Mesendoderm (in vitro differentiated cells): ENCODE results near the gene PHF19.
A peak's percentile ranks its signal among the peaks of the same experiment; 100 is the strongest.

Experiments used
- DNase-seq: peaks from one replicate; pipeline ENCODE4 v3.0.0; 2013
- H2AK5ac ChIP-seq: 2 replicates; pipeline ENCODE4 v1.6.1; 2013; ENCODE audit warnings: low read length, inconsistent platforms
- H2BK120ac ChIP-seq: 2 replicates; pipeline ENCODE4 v1.6.1; 2013; ENCODE audit warnings: low read depth, mild to moderate bottlenecking, low read length, moderate library complexity, mixed read lengths
- H2BK15ac ChIP-seq: replicated peaks from 2 replicates; pipeline ENCODE4 v1.6.1; 2013; ENCODE audit warnings: low read depth, mild to moderate bottlenecking, moderate library complexity
- H2BK5ac ChIP-seq: 2 replicates; pipeline ENCODE4 v1.6.1; 2013; ENCODE audit warnings: low read length, inconsistent platforms
- H3K18ac ChIP-seq: 2 replicates; pipeline ENCODE4 v1.6.1; 2013; ENCODE audit warnings: mild to moderate bottlenecking, low read length, mixed read lengths
- H3K23ac ChIP-seq: one replicate; pipeline ENCODE4 v1.6.1; 2013; ENCODE audit warnings: low read length
- H3K27ac ChIP-seq: 2 replicates; pipeline ENCODE4 v1.5.1; 2013; ENCODE audit warnings: low read depth, mild to moderate bottlenecking, inconsistent platforms, low read length, moderate library complexity
- H3K27me3 ChIP-seq: 2 replicates; pipeline ENCODE4 v1.6.1; 2013; ENCODE audit warnings: low read length, control low read depth, mild to moderate bottlenecking, inconsistent platforms; ENCODE audit not compliant: insufficient read depth, poor library complexity
- H3K36me3 ChIP-seq: 2 replicates; pipeline ENCODE4 v1.6.1; 2013; ENCODE audit warnings: low read length, inconsistent platforms; ENCODE audit not compliant: control insufficient read depth, insufficient read depth
- H3K4ac ChIP-seq: one replicate; pipeline ENCODE4 v1.6.1; 2013; ENCODE audit warnings: low read depth, mild to moderate bottlenecking, low read length, moderate library complexity
- H3K4me1 ChIP-seq: 2 replicates; pipeline ENCODE4 v1.6.1; 2013; ENCODE audit warnings: low read depth, low read length, inconsistent platforms; ENCODE audit not compliant: control insufficient read depth
- H3K4me2 ChIP-seq: 2 replicates; pipeline ENCODE4 v1.6.1; 2013; ENCODE audit warnings: low read length
- H3K4me3 ChIP-seq: 2 replicates; pipeline ENCODE4 v1.5.1; 2013; ENCODE audit warnings: mild to moderate bottlenecking, low read length
- H3K56ac ChIP-seq: one replicate; pipeline ENCODE4 v1.6.1; 2013; ENCODE audit warnings: low read length
- H3K79me1 ChIP-seq: 2 replicates; pipeline ENCODE4 v1.6.1; 2013; ENCODE audit warnings: low read length, inconsistent platforms
- H3K79me2 ChIP-seq: 2 replicates; pipeline ENCODE4 v1.6.1; 2013; ENCODE audit warnings: mild to moderate bottlenecking, low read length; ENCODE audit not compliant: control insufficient read depth, insufficient read depth
- H3K9ac ChIP-seq: 2 replicates; pipeline ENCODE4 v1.6.1; 2013; ENCODE audit warnings: low read length, inconsistent platforms
- H4K5ac ChIP-seq: one replicate; pipeline ENCODE4 v1.6.1; 2013; ENCODE audit warnings: low read length
- H4K8ac ChIP-seq: one replicate; pipeline ENCODE4 v1.6.1; 2013; ENCODE audit warnings: low read depth, mild to moderate bottlenecking, control low read depth, low read length, moderate library complexity
- WGBS: extraction: QIAGEN DNeasy Blood & Tissue Kit; methylation state at CpG from one replicate; pipeline ENCODE4 v1.1.7; 2013; ENCODE audit warnings: low lambda C conversion rate, missing lambda C conversion rate; ENCODE audit not compliant: insufficient coverage; ENCODE audit errors: extremely low coverage; 5-methylcytosine and 5-hydroxymethylcytosine counted together

The PHF19 gene

GRCh38 chr9:120909904-120910303 lies 32.9 kb upstream of the PHF19 start:
- Histone ChIP-seq H4K5ac (no peak overlapping the region), H4K8ac (no peak overlapping the region), H3K4me1 (no peaks in the 10 kb centered on the region), H2BK120ac (no peak overlapping the region), H3K18ac (no peak overlapping the region), H3K4me2 (no peak overlapping the region), H3K27ac (no peak overlapping the region), H3K9ac (no peak overlapping the region), H3K79me2 (no peaks in the 10 kb centered on the region), H3K4me3 (no peak overlapping the region), H3K27me3 (no peaks in the 10 kb centered on the region), H3K4ac (no peak overlapping the region), H3K36me3 (no peaks in the 10 kb centered on the region), H2BK15ac (no peak overlapping the region), H3K23ac (no peak overlapping the region), H2AK5ac (no peak overlapping the region), H3K79me1 (no peaks in the 10 kb centered on the region), H3K56ac (no peak overlapping the region), H2BK5ac (no peak overlapping the region)
- no CpG with 5 or more reads among the region's 5 CpGs for WGBS
- no peak for DNase-seq

- Histone ChIP-seq H3K9ac (no peak overlapping the region), H3K79me2 (no peaks in the 10 kb centered on the region), H3K4me1 (no peaks in the 10 kb centered on the region), H3K23ac (no peak overlapping the region), H4K5ac (no peak overlapping the region), H3K36me3 (no peaks in the 10 kb centered on the region), H3K4me3 (no peak overlapping the region), H3K79me1 (no peaks in the 10 kb centered on the region), H3K18ac (no peak overlapping the region), H3K27ac (no peak overlapping the region), H2BK5ac (no peak overlapping the region), H2AK5ac (no peak overlapping the region), H3K56ac (no peak overlapping the region), H4K8ac (no peak overlapping the region), H3K27me3 (no peaks in the 10 kb centered on the region), H2BK15ac (no peak overlapping the region), H3K4me2 (no peak overlapping the region), H3K4ac (no peak overlapping the region), H2BK120ac (no peak overlapping the region)
- DNase-seq = no peak
- no CpG with 5 or more reads among the region's 11 CpGs for WGBS
Observed at GRCh38 chr9:120905315-120906164, 28.6 kb upstream of the PHF19 start.

GRCh38 chr9:120904978-120905301 lies 28.0 kb upstream of the PHF19 start:
- Histone ChIP-seq H3K79me2 (no peaks in the 10 kb centered on the region), H3K4me3 (no peak overlapping the region), H3K4me2 (no peak overlapping the region), H3K4ac (no peak overlapping the region), H3K27ac (no peak overlapping the region), H2BK120ac (no peak overlapping the region), H2BK5ac (no peak overlapping the region), H2BK15ac (no peak overlapping the region), H3K36me3 (no peaks in the 10 kb centered on the region), H2AK5ac (no peak overlapping the region), H3K4me1 (no peaks in the 10 kb centered on the region), H3K23ac (no peak overlapping the region), H3K27me3 (no peaks in the 10 kb centered on the region), H4K5ac (no peak overlapping the region), H3K9ac (no peak overlapping the region), H4K8ac (no peak overlapping the region), H3K79me1 (no peaks in the 10 kb centered on the region), H3K18ac (no peak overlapping the region), H3K56ac (peak overlapping the region; percentile 7)
- no peak for DNase-seq
- WGBS = no CpG with 5 or more reads among the region's 11 CpGs

GRCh38 chr9:120904061-120904977 lies 27.3 kb upstream of the PHF19 start:
- H3K18ac ChIP-seq = no peak overlapping the region
- H3K9ac ChIP-seq = no peak overlapping the region
- no peaks in the 10 kb centered on the region for H3K79me1 ChIP-seq
- H3K4me3 ChIP-seq = no peak overlapping the region
- H2BK120ac ChIP-seq = no peak overlapping the region
- H2AK5ac ChIP-seq = no peak overlapping the region
- no peak overlapping the region for H3K4me2 ChIP-seq
- H3K27me3 ChIP-seq = no peaks in the 10 kb centered on the region
- no peak overlapping the region for H2BK15ac ChIP-seq
- no peak for DNase-seq
- H4K5ac ChIP-seq = no peak overlapping the region
- no CpG with 5 or more reads among the region's 16 CpGs for WGBS
- no peak overlapping the region for H3K23ac ChIP-seq
- no peak overlapping the region for H3K27ac ChIP-seq
- no peak overlapping the region for H3K4ac ChIP-seq
- H3K36me3 ChIP-seq = no peaks in the 10 kb centered on the region
- no peaks in the 10 kb centered on the region for H3K4me1 ChIP-seq
- no peaks in the 10 kb centered on the region for H3K79me2 ChIP-seq
- H2BK5ac ChIP-seq = no peak overlapping the region
- no peak overlapping the region for H3K56ac ChIP-seq
- H4K8ac ChIP-seq = no peak overlapping the region

- no peaks in the 10 kb centered on the region for H3K79me2 ChIP-seq
- no peak overlapping the region for H2BK5ac ChIP-seq
- no peak overlapping the region for H4K8ac ChIP-seq
- no peak overlapping the region for H3K18ac ChIP-seq
- H3K23ac ChIP-seq = no peak overlapping the region
- WGBS = no CpG with 5 or more reads among the region's 14 CpGs
- H3K4me3 ChIP-seq = no peak overlapping the region
- H3K4me1 ChIP-seq = no peaks in the 10 kb centered on the region
- H3K36me3 ChIP-seq = no peaks in the 10 kb centered on the region
- no peak overlapping the region for H2AK5ac ChIP-seq
- no peak for DNase-seq
- no peak overlapping the region for H3K56ac ChIP-seq
- no peak overlapping the region for H2BK15ac ChIP-seq
- H2BK120ac ChIP-seq = no peak overlapping the region
- H3K4ac ChIP-seq = no peak overlapping the region
- H3K27me3 ChIP-seq = no peaks in the 10 kb centered on the region
- no peak overlapping the region for H4K5ac ChIP-seq
- H3K27ac ChIP-seq = no peak overlapping the region
- no peaks in the 10 kb centered on the region for H3K79me1 ChIP-seq
- H3K4me2 ChIP-seq = no peak overlapping the region
- no peak overlapping the region for H3K9ac ChIP-seq
Observed at GRCh38 chr9:120902569-120903535, 25.9 kb upstream of the PHF19 start.
